GM12878 (cell line): ENCODE results near the gene FOXD1.

Experiments
- EGR1 ChIP-seq, 2 experiments: IDR thresholded peaks; 1 replicate in 1 of 2; 2 replicates in 1 of 2; pipeline ENCODE4 v1.6.1; 2011 to 2012; ENCODE audit warnings: low read depth in 2 of 2, low read length in 2 of 2, borderline replicate concordance in 1 of 2, mild to moderate bottlenecking in 1 of 2, moderate library complexity in 1 of 2
- EZH2 ChIP-seq: IDR thresholded peaks from 2 replicates; pipeline ENCODE4 v1.6.1; 2012; ENCODE audit warnings: low read depth, mild to moderate bottlenecking, control low read depth, inconsistent platforms, low read length, borderline replicate concordance; ENCODE audit not compliant: control insufficient read depth
- FOS ChIP-seq: IDR thresholded peaks from 3 replicates; pipeline ENCODE4 v1.6.1; 2011; ENCODE audit warnings: borderline replicate concordance; ENCODE audit not compliant: insufficient read length; ENCODE audit errors: extremely low read depth
- NR2C2 ChIP-seq: IDR thresholded peaks from 2 replicates; pipeline ENCODE4 v1.6.1; 2011; ENCODE audit warnings: borderline replicate concordance, low read depth; ENCODE audit not compliant: control insufficient read depth, insufficient read length
- POLR2A ChIP-seq: IDR thresholded peaks from 2 replicates; pipeline ENCODE4 v1.6.1; 2011; ENCODE audit warnings: low read depth, mild to moderate bottlenecking, low read length
- POLR2AphosphoS5 ChIP-seq: IDR thresholded peaks from 2 replicates; pipeline ENCODE4 v1.6.1; 2011; ENCODE audit warnings: mild to moderate bottlenecking, low read length, inconsistent platforms
- RAD21 ChIP-seq: IDR thresholded peaks from 2 replicates; pipeline ENCODE4 v1.6.1; 2011; ENCODE audit warnings: mild to moderate bottlenecking, low read depth, low read length, moderate library complexity; ENCODE audit not compliant: insufficient read depth
- TAF1 ChIP-seq: IDR thresholded peaks from 2 replicates; pipeline ENCODE4 v1.6.1; 2011; ENCODE audit warnings: mild to moderate bottlenecking, low read depth, low read length, borderline replicate concordance
- ZNF24 ChIP-seq: fragments of 450-650 bp; IDR thresholded peaks from 2 replicates; pipeline ENCODE4 v1.6.1; 2017; ENCODE audit warnings: antibody characterized with exemption, mild to moderate bottlenecking
- TF ChIP-seq, protein P1 (sequence below), 3 experiments: IDR thresholded peaks in 2 of 3; conservative IDR thresholded peaks in 1 of 3; 2 replicates each; pipeline ENCODE4 v1.5.1; 2011; ENCODE audit warnings: low read depth in 3 of 3, low read length in 3 of 3, mild to moderate bottlenecking in 3 of 3, control low read depth in 2 of 3, moderate library complexity in 2 of 3, inconsistent platforms in 1 of 3, mixed read lengths in 1 of 3; ENCODE audit not compliant: control insufficient read depth in 2 of 3, insufficient read depth in 1 of 3; ENCODE audit errors: extremely low read depth in 1 of 3

DNA sequence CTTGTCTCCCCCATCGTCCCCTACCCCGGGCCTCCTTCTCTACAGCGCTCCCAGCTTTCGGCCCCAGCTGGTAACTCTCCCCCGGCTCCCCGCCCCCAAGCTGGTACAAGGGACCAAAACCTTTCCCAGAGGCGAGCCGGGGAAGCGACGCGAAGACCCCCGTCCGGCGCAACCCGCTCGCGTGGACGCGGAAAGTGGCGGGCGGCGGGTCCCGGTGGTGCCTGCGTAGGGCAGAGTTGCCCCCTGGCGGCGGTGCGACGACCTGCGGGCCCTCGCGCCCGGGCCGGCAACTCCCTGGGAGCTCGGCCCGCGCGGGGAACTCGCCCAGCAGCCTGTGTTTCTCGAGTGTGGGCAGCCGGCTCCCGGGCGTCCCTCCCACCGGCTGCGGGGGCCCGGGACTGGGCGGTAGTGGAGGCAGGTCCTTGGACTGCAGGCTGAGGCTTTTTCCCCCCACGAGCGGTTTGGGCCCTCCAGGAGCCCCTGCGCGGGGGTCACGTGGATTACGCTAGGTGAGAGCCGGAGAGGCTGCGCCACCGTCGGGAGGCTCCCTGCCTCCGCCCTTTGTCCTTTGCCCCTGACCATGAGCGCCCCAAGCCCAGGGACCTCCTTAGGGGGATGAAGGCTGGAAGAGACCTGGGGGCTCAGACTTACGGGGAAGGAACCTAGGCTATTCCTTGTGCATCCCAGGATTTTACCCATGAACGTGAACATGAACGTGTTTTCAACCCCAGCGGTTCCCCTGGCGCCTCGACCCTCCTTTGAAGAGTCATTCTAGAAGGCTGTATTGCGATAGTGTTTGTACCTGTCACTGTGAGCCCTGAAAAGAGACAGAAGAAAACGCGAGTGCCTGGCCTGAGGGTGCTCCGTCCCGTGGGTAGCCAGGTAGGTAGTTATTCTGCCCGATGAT lies 2.9 kb upstream of the FOXD1 start:
- TF ChIP-seq TAF1 (no peak), FOS (no peak), ZNF24 (no peak), POLR2A (no peak), EZH2 (no peak), RAD21 (peak; percentile 55), EGR1 (IDR thresholded peaks at IDR 0.05; ENCODE audit: borderline replicate concordance in 1 of 2, low read depth in 2 of 2, low read length in 2 of 2) (no peak), NR2C2 (no peak), POLR2AphosphoS5 (no peak)
- TF ChIP-seq, protein P1, sequence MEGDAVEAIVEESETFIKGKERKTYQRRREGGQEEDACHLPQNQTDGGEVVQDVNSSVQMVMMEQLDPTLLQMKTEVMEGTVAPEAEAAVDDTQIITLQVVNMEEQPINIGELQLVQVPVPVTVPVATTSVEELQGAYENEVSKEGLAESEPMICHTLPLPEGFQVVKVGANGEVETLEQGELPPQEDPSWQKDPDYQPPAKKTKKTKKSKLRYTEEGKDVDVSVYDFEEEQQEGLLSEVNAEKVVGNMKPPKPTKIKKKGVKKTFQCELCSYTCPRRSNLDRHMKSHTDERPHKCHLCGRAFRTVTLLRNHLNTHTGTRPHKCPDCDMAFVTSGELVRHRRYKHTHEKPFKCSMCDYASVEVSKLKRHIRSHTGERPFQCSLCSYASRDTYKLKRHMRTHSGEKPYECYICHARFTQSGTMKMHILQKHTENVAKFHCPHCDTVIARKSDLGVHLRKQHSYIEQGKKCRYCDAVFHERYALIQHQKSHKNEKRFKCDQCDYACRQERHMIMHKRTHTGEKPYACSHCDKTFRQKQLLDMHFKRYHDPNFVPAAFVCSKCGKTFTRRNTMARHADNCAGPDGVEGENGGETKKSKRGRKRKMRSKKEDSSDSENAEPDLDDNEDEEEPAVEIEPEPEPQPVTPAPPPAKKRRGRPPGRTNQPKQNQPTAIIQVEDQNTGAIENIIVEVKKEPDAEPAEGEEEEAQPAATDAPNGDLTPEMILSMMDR (IDR thresholded peaks at IDR 0.05 in 2 of 3, conservative IDR thresholded peaks at IDR 0.05 in 1 of 3; ENCODE audit: control insufficient read depth in 2 of 3, extremely low read depth in 1 of 3, insufficient read depth in 1 of 3, low read depth in 3 of 3, low read length in 3 of 3) = peak; percentile 63 to 75 (median 75); a peak in 5 of 6 replicates
